ENCODE measurements around the gene ELOVL5.

ELOVL5 gene

GRCh38 chr6:53258076-53258773, 90.5 kb downstream of the ELOVL5 start:
- TF ChIP-seq CTCF (conservative IDR thresholded peaks at IDR 0.05; ENCODE audit: low read depth): no peak
- ChIA-PET CTCF (no interaction called here), POLR2A (ENCODE audit: low non-redundant PET) (no interaction called here)
- no peak for DNase-seq (ENCODE audit: low spot score)
- H3K27ac ChIP-seq: no peak overlapping the region

GRCh38 chr6:53257533-53257932, 91.2 kb downstream of the ELOVL5 start:
- DNase-seq (ENCODE audit: low spot score): no peak
- CTCF ChIA-PET: interaction anchor here (0.5 kb wide), 1 partner anchor 18 kb away, joined by 3 read pairs; no protein-coding TSS in a partner anchor
- POLR2A ChIA-PET (ENCODE audit: low non-redundant PET): no interaction called here
- no peak overlapping the region for H3K27ac ChIP-seq
- TF ChIP-seq CTCF (conservative IDR thresholded peaks at IDR 0.05; ENCODE audit: low read depth): no peak

GRCh38 chr6:53257001-53257400, 91.7 kb downstream of the ELOVL5 start:
- ChIA-PET CTCF (interaction anchor here (0.5 to 0.6 kb wide), 2 partner anchors 19 to 93 kb away, joined by 3 read pairs; no protein-coding TSS in a partner anchor), POLR2A (ENCODE audit: low non-redundant PET) (no interaction called here)
- DNase-seq (ENCODE audit: low spot score): no peak
- no peak for TF ChIP-seq CTCF (conservative IDR thresholded peaks at IDR 0.05; ENCODE audit: low read depth)
- H3K27ac ChIP-seq: no peak overlapping the region

GRCh38 chr6:53252177-53252692, 96.5 kb downstream of the ELOVL5 start:
- no peak for DNase-seq (ENCODE audit: low spot score)
- no peak overlapping the region for H3K27ac ChIP-seq
- ChIA-PET POLR2A (ENCODE audit: low non-redundant PET) (no interaction called here), CTCF (no interaction called here)
- no peak for TF ChIP-seq CTCF (conservative IDR thresholded peaks at IDR 0.05; ENCODE audit: low read depth)

GRCh38 chr6:53251033-53251672, 97.6 kb downstream of the ELOVL5 start:
- no peak for DNase-seq (ENCODE audit: low spot score)
- no peak for TF ChIP-seq CTCF (conservative IDR thresholded peaks at IDR 0.05; ENCODE audit: low read depth)
- POLR2A ChIA-PET (ENCODE audit: low non-redundant PET): no interaction called here
- CTCF ChIA-PET: no interaction called here
- no peak overlapping the region for H3K27ac ChIP-seq

GRCh38 chr6:53250176-53251032, 98.3 kb downstream of the ELOVL5 start:
- no peak for TF ChIP-seq CTCF (conservative IDR thresholded peaks at IDR 0.05; ENCODE audit: low read depth)
- peak; percentile 9 for DNase-seq (ENCODE audit: low spot score)
- H3K27ac ChIP-seq: no peak overlapping the region
- ChIA-PET CTCF (no interaction called here), POLR2A (ENCODE audit: low non-redundant PET) (interaction anchor here (0.6 kb wide), 1 partner anchor 32 kb away, joined by 4 read pairs; no protein-coding TSS in a partner anchor)

Data from RWPE1 (cell line).